GM23338 (cell line): Measurements from ENCODE around the gene SRPK2. TPM values are rescaled to one million over a fixed set of nuclear protein-coding genes. Genes with fewer than 3 reads are reported as not detected.

Experiments used
- ATAC-seq: fragments of 200-7000 bp; cut with Tn5 transposase; 3 replicates; pipeline ENCODE4 v1.9.1; 2020
- DNase-seq: peaks from one replicate; pipeline ENCODE4 v3.0.0-alpha.2; 2015; ENCODE audit warnings: low spot score
- H2AFZ ChIP-seq: fragments of 200-600 bp; sonication (generic); 2 replicates; pipeline ENCODE4 v1.8.0; 2016; ENCODE audit warnings: antibody characterized with exemption, mild to moderate bottlenecking, moderate library complexity
- H3F3A ChIP-seq: fragments of 200-600 bp; sonication (generic); replicated peaks from 2 replicates; pipeline ENCODE4 v1.8.0; 2017; ENCODE audit warnings: antibody characterized with exemption, mixed run types, low read depth
- H3K27ac ChIP-seq: fragments of 200-600 bp; sonication (generic); 2 replicates; pipeline ENCODE4 v1.6.1; 2016; ENCODE audit warnings: low read depth
- H3K27me3 ChIP-seq: fragments of 200-600 bp; sonication (generic); 2 replicates; pipeline ENCODE4 v1.8.0; 2016; ENCODE audit warnings: mild to moderate bottlenecking, mixed run types, moderate library complexity; ENCODE audit not compliant: insufficient read depth
- H3K36me3 ChIP-seq: fragments of 200-600 bp; sonication (generic); 2 replicates; pipeline ENCODE4 v1.8.0; 2016; ENCODE audit warnings: mild to moderate bottlenecking; ENCODE audit not compliant: insufficient read depth
- H3K4me1 ChIP-seq: fragments of 200-600 bp; sonication (generic); 2 replicates; pipeline ENCODE4 v1.8.0; 2016; ENCODE audit warnings: mild to moderate bottlenecking, moderate library complexity; ENCODE audit not compliant: insufficient read depth
- H3K4me2 ChIP-seq: fragments of 200-600 bp; sonication (generic); 2 replicates; pipeline ENCODE4 v1.7.1; 2017; ENCODE audit warnings: mixed run types
- H3K4me3 ChIP-seq: fragments of 200-600 bp; sonication (generic); 2 replicates; pipeline ENCODE4 v1.6.1; 2016; ENCODE audit warnings: mixed run types
- H3K79me2 ChIP-seq: fragments of 200-600 bp; sonication (generic); replicated peaks from 2 replicates; pipeline ENCODE4 v1.8.0; 2017; ENCODE audit warnings: mild to moderate bottlenecking; ENCODE audit not compliant: insufficient read depth
- H3K9me2 ChIP-seq: fragments of 200-600 bp; sonication (generic); 2 replicates; pipeline ENCODE4 v1.8.0; 2017; ENCODE audit not compliant: insufficient read depth
- H4K20me1 ChIP-seq: fragments of 200-600 bp; sonication (generic); replicated peaks from 2 replicates; pipeline ENCODE4 v1.8.0; 2017; ENCODE audit warnings: mild to moderate bottlenecking; ENCODE audit not compliant: insufficient read depth
- H3K27ac Mint-ChIP-seq: 2 replicates; pipeline ENCODE4 v1.8.0; 2020; ENCODE audit warnings: inconsistent platforms, mild to moderate bottlenecking, moderate library complexity, mixed read lengths
- H3K27me3 Mint-ChIP-seq: 3 replicates; pipeline ENCODE4 v1.8.0; 2022; ENCODE audit warnings: low read depth, mild to moderate bottlenecking, moderate library complexity, mixed read lengths, inconsistent platforms; ENCODE audit not compliant: insufficient read depth, poor library complexity
- H3K36me3 Mint-ChIP-seq: 3 replicates; pipeline ENCODE4 v1.8.0; 2021; ENCODE audit warnings: low read depth, mild to moderate bottlenecking, inconsistent platforms, moderate library complexity, mixed read lengths
- H3K4me1 Mint-ChIP-seq: 3 replicates; pipeline ENCODE4 v1.8.0; 2020; ENCODE audit warnings: mild to moderate bottlenecking, inconsistent platforms, mixed read lengths
- H3K4me3 Mint-ChIP-seq: 3 replicates; pipeline ENCODE4 v1.8.0; 2021; ENCODE audit warnings: moderate library complexity, mild to moderate bottlenecking, inconsistent platforms, mixed read lengths
- H3K9me3 Mint-ChIP-seq: 3 replicates; pipeline ENCODE4 v1.8.0; 2020; ENCODE audit warnings: moderate library complexity, mild to moderate bottlenecking, inconsistent platforms, mixed read lengths
- CREB1 ChIP-seq: fragments of 250-450 bp; sonication (Bioruptor Pico); IDR thresholded peaks from 2 replicates; pipeline ENCODE4 v1.5.0; 2020; ENCODE audit warnings: low read depth, mild to moderate bottlenecking, moderate library complexity
- EZH2 ChIP-seq: fragments of 200-600 bp; sonication (generic); IDR thresholded peaks from one replicate; pipeline ENCODE4 v1.8.0; 2017; ENCODE audit warnings: antibody characterized with exemption, mild to moderate bottlenecking, low read depth; ENCODE audit not compliant: unreplicated experiment
- EZH2phosphoT487 ChIP-seq: fragments of 200-600 bp; sonication (generic); IDR thresholded peaks from one replicate; pipeline ENCODE4 v1.8.1; 2018; ENCODE audit warnings: antibody characterized with exemption; ENCODE audit not compliant: unreplicated experiment
- JUNB ChIP-seq: IDR thresholded peaks from one replicate; pipeline ENCODE4 v1.6.1; 2016; ENCODE audit warnings: antibody characterized with exemption; ENCODE audit not compliant: unreplicated experiment
- NANOG ChIP-seq: IDR thresholded peaks from 2 replicates; pipeline ENCODE4 v1.6.1; 2016; ENCODE audit warnings: antibody characterized with exemption, borderline replicate concordance
- POLR2AphosphoS5 ChIP-seq: IDR thresholded peaks from 2 replicates; pipeline ENCODE4 v1.6.1; 2016; ENCODE audit warnings: antibody characterized with exemption, low read depth
- STAT1 ChIP-seq: IDR thresholded peaks from one replicate; pipeline ENCODE4 v1.6.1; 2016; ENCODE audit warnings: antibody characterized with exemption; ENCODE audit not compliant: unreplicated experiment
- ZNF114 ChIP-seq: fragments of 250-450 bp; sonication (Bioruptor Pico); IDR thresholded peaks from 2 replicates; pipeline ENCODE4 v1.5.0; 2020; ENCODE audit warnings: mild to moderate bottlenecking, moderate library complexity
- ZNF331 ChIP-seq: fragments of 250-450 bp; sonication (Bioruptor Pico); IDR thresholded peaks from 2 replicates; pipeline ENCODE4 v1.5.0; 2020; ENCODE audit warnings: low read depth, mild to moderate bottlenecking, moderate library complexity
- polyA plus RNA-seq: library from polyadenylated mRNA; unstranded; fragments of >200 nt; fragmentation: Nextera tagmentation; extraction: Ambion mirVana; gene quantifications from 2 replicates; pipeline ENCODE4 v1.2.1, GENCODE V29; 2016
- total RNA-seq: library from RNA; depleted of rRNA; stranded (reverse); fragments of >200 nt; shearing (Covaris generic); gene quantifications from 2 replicates; pipeline ENCODE4 v1.2.3, GENCODE V29; 2014
- TF ChIP-seq, protein P1 (sequence below): IDR thresholded peaks from 2 replicates; pipeline ENCODE4 v1.6.1; 2016; ENCODE audit warnings: antibody characterized with exemption
- TF ChIP-seq, protein P2 (sequence below): fragments of 250-450 bp; sonication (Bioruptor Pico); IDR thresholded peaks from 2 replicates; pipeline ENCODE4 v1.5.0; 2020; ENCODE audit warnings: mild to moderate bottlenecking, moderate library complexity
- TF ChIP-seq, protein P3 (sequence below): IDR thresholded peaks from one replicate; pipeline ENCODE4 v1.6.1; 2018; ENCODE audit warnings: antibody characterized with exemption; ENCODE audit not compliant: unreplicated experiment
- TF ChIP-seq, protein P4 (sequence below), 2 experiments: fragments of 200-600 bp in 1 of 2; sonication (generic) in 1 of 2; conservative IDR thresholded peaks; 2 replicates each; pipeline versions ENCODE4 v1.5.1 to v1.6.1; 2016 to 2017; ENCODE audit warnings: antibody characterized with exemption in 2 of 2, low read depth in 2 of 2, mild to moderate bottlenecking in 2 of 2, moderate library complexity in 1 of 2

Gene SRPK2
- total and polyA plus RNA-seq, 2 experiments from 2014 or later, result 66.3 to 91.5 TPM

DNA sequence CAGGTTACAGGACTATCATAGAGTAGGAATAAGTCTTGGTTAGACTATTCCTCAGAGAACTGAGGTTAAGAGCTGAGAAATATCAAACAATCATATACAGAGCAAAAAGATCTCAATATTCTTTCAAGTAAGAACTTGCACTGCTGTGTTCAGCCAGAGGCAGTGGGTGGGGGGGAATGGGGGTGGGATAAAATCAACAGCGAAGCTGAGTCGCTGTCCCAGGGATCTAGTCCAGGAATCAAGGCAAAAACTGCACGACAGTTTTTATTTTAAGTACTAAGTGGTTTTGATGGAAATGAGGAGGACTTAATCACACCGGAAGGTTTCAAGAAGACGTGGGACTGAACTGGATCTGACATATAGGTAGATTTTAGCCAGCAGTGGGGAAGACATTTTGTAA, 159.1 kb downstream of the SRPK2 start:
- Mint-ChIP-seq H3K4me3 (no peak overlapping the region), H3K9me3 (no peaks in the 10 kb centered on the region), H3K4me1 (peaks cover 24% of the 10 kb centered on the region), H3K36me3 (peaks cover 4% of the 10 kb centered on the region; the same call in 1 of the 3 replicates), H3K27me3 (peaks cover 2% of the 10 kb centered on the region), H3K27ac (no peak overlapping the region)
- no peaks in the 10 kb centered on the region for H3K27me3 ChIP-seq
- no peak overlapping the region for H3K4me3 ChIP-seq
- H3K27ac ChIP-seq, result no peak overlapping the region
- TF ChIP-seq CREB1, result no peak
- TF ChIP-seq, protein P1, sequence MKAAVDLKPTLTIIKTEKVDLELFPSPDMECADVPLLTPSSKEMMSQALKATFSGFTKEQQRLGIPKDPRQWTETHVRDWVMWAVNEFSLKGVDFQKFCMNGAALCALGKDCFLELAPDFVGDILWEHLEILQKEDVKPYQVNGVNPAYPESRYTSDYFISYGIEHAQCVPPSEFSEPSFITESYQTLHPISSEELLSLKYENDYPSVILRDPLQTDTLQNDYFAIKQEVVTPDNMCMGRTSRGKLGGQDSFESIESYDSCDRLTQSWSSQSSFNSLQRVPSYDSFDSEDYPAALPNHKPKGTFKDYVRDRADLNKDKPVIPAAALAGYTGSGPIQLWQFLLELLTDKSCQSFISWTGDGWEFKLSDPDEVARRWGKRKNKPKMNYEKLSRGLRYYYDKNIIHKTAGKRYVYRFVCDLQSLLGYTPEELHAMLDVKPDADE, result no peak
- TF ChIP-seq, protein P2, sequence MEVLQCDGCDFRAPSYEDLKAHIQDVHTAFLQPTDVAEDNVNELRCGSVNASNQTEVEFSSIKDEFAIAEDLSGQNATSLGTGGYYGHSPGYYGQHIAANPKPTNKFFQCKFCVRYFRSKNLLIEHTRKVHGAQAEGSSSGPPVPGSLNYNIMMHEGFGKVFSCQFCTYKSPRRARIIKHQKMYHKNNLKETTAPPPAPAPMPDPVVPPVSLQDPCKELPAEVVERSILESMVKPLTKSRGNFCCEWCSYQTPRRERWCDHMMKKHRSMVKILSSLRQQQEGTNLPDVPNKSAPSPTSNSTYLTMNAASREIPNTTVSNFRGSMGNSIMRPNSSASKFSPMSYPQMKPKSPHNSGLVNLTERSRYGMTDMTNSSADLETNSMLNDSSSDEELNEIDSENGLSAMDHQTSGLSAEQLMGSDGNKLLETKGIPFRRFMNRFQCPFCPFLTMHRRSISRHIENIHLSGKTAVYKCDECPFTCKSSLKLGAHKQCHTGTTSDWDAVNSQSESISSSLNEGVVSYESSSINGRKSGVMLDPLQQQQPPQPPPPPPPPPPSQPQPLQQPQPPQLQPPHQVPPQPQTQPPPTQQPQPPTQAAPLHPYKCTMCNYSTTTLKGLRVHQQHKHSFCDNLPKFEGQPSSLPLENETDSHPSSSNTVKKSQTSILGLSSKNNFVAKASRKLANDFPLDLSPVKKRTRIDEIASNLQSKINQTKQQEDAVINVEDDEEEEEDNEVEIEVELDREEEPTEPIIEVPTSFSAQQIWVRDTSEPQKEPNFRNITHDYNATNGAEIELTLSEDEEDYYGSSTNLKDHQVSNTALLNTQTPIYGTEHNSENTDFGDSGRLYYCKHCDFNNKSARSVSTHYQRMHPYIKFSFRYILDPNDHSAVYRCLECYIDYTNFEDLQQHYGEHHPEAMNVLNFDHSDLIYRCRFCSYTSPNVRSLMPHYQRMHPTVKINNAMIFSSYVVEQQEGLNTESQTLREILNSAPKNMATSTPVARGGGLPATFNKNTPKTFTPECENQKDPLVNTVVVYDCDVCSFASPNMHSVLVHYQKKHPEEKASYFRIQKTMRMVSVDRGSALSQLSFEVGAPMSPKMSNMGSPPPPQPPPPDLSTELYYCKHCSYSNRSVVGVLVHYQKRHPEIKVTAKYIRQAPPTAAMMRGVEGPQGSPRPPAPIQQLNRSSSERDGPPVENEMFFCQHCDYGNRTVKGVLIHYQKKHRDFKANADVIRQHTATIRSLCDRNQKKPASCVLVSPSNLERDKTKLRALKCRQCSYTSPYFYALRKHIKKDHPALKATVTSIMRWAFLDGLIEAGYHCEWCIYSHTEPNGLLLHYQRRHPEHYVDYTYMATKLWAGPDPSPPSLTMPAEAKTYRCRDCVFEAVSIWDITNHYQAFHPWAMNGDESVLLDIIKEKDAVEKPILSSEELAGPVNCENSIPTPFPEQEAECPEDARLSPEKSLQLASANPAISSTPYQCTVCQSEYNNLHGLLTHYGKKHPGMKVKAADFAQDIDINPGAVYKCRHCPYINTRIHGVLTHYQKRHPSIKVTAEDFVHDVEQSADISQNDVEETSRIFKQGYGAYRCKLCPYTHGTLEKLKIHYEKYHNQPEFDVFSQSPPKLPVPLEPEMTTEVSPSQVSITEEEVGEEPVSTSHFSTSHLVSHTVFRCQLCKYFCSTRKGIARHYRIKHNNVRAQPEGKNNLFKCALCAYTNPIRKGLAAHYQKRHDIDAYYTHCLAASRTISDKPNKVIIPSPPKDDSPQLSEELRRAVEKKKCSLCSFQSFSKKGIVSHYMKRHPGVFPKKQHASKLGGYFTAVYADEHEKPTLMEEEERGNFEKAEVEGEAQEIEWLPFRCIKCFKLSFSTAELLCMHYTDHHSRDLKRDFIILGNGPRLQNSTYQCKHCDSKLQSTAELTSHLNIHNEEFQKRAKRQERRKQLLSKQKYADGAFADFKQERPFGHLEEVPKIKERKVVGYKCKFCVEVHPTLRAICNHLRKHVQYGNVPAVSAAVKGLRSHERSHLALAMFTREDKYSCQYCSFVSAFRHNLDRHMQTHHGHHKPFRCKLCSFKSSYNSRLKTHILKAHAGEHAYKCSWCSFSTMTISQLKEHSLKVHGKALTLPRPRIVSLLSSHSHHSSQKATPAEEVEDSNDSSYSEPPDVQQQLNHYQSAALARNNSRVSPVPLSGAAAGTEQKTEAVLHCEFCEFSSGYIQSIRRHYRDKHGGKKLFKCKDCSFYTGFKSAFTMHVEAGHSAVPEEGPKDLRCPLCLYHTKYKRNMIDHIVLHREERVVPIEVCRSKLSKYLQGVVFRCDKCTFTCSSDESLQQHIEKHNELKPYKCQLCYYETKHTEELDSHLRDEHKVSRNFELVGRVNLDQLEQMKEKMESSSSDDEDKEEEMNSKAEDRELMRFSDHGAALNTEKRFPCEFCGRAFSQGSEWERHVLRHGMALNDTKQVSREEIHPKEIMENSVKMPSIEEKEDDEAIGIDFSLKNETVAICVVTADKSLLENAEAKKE (CRISPR knock-in tag), result no peak
- TF ChIP-seq, protein P3, sequence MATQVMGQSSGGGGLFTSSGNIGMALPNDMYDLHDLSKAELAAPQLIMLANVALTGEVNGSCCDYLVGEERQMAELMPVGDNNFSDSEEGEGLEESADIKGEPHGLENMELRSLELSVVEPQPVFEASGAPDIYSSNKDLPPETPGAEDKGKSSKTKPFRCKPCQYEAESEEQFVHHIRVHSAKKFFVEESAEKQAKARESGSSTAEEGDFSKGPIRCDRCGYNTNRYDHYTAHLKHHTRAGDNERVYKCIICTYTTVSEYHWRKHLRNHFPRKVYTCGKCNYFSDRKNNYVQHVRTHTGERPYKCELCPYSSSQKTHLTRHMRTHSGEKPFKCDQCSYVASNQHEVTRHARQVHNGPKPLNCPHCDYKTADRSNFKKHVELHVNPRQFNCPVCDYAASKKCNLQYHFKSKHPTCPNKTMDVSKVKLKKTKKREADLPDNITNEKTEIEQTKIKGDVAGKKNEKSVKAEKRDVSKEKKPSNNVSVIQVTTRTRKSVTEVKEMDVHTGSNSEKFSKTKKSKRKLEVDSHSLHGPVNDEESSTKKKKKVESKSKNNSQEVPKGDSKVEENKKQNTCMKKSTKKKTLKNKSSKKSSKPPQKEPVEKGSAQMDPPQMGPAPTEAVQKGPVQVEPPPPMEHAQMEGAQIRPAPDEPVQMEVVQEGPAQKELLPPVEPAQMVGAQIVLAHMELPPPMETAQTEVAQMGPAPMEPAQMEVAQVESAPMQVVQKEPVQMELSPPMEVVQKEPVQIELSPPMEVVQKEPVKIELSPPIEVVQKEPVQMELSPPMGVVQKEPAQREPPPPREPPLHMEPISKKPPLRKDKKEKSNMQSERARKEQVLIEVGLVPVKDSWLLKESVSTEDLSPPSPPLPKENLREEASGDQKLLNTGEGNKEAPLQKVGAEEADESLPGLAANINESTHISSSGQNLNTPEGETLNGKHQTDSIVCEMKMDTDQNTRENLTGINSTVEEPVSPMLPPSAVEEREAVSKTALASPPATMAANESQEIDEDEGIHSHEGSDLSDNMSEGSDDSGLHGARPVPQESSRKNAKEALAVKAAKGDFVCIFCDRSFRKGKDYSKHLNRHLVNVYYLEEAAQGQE, result no peak
- no peak for TF ChIP-seq EZH2phosphoT487
- no peak for TF ChIP-seq NANOG
- TF ChIP-seq EZH2, result no peak
- TF ChIP-seq, protein P4, sequence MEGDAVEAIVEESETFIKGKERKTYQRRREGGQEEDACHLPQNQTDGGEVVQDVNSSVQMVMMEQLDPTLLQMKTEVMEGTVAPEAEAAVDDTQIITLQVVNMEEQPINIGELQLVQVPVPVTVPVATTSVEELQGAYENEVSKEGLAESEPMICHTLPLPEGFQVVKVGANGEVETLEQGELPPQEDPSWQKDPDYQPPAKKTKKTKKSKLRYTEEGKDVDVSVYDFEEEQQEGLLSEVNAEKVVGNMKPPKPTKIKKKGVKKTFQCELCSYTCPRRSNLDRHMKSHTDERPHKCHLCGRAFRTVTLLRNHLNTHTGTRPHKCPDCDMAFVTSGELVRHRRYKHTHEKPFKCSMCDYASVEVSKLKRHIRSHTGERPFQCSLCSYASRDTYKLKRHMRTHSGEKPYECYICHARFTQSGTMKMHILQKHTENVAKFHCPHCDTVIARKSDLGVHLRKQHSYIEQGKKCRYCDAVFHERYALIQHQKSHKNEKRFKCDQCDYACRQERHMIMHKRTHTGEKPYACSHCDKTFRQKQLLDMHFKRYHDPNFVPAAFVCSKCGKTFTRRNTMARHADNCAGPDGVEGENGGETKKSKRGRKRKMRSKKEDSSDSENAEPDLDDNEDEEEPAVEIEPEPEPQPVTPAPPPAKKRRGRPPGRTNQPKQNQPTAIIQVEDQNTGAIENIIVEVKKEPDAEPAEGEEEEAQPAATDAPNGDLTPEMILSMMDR (conservative IDR thresholded peaks at IDR 0.05; ENCODE audit: low read depth in 2 of 2), result no peak
- no peak for TF ChIP-seq JUNB
- TF ChIP-seq ZNF114 (CRISPR knock-in tag), result no peak
- no peak for TF ChIP-seq STAT1
- TF ChIP-seq POLR2AphosphoS5, result no peak
- no peak for TF ChIP-seq ZNF331
- no peaks in the 10 kb centered on the region for H3K9me2 ChIP-seq
- H2AFZ ChIP-seq, result no peak overlapping the region
- H3K79me2 ChIP-seq, result peaks cover 55% of the 10 kb centered on the region
- no peaks in the 10 kb centered on the region for H4K20me1 ChIP-seq
- H3K36me3 ChIP-seq, result no peaks in the 10 kb centered on the region
- ATAC-seq (no peak), DNase-seq (no peak)
- H3K4me2 ChIP-seq, result no peak overlapping the region
- H3F3A ChIP-seq, result peaks cover 10% of the 10 kb centered on the region
- peaks cover 14% of the 10 kb centered on the region for H3K4me1 ChIP-seq
